ENCODE results near the gene BTF3. TPM values are rescaled to one million over a fixed set of nuclear protein-coding genes. Genes with fewer than 3 reads are reported as not detected.
A peak's percentile ranks its signal among the peaks of the same experiment; 100 is the strongest.
"Not testable (repeated sequence)": the region's sequence is repeated elsewhere in the genome, so short reads cannot be mapped to it uniquely, and the experiment has no call there.

BTF3 gene
- total and polyA plus RNA-seq, 8 donors, result 353 to 1,033 (median 938) TPM

- H3K4me1 ChIP-seq, result peaks cover 0 to 5% of the 10 kb centered on the region in 2 donors
- peak overlapping the region; percentile 15 to 27 for H3K27ac ChIP-seq
- H3K9me3 ChIP-seq, result no peaks in the 10 kb centered on the region
- H3K4me3 ChIP-seq, result no peak overlapping the region
- no peaks in the 10 kb centered on the region for H3K27me3 ChIP-seq
- peaks cover 10 to 50% of the 10 kb centered on the region in 2 donors for H3K36me3 ChIP-seq
- no peak for ATAC-seq
- intact Hi-C loops (cut with DNase I), result no loop called here
- no peak for TF ChIP-seq CTCF (IDR thresholded peaks at IDR 0.05)
- DNase-seq, result no peak
These were observed 8.8 kb downstream of the BTF3 start for GRCh38 chr5:73507062-73507461.

GRCh38 chr5:73508521-73508920, 10.3 kb downstream of the BTF3 start:
- H3K27me3 ChIP-seq; ATAC-seq; H3K4me1 ChIP-seq; H3K9me3 ChIP-seq; H3K4me3 ChIP-seq; H3K27ac ChIP-seq; intact Hi-C loops (cut with DNase I): not testable (repeated sequence)
- H3K36me3 ChIP-seq, result peaks cover 6 to 35% of the 10 kb centered on the region in 2 donors
- DNase-seq, result peak in 1 of 4 donors; percentile 61

GRCh38 chr5:73513996-73514395, 15.8 kb downstream of the BTF3 start:
- H3K4me1 ChIP-seq, result peaks cover 0 to 3% of the 10 kb centered on the region in 2 donors
- intact Hi-C loops (cut with DNase I), result no loop called here
- H3K27me3 ChIP-seq, result no peaks in the 10 kb centered on the region
- no peak for ATAC-seq
- H3K36me3 ChIP-seq, result no peaks in the 10 kb centered on the region
- no peak for DNase-seq
- H3K27ac ChIP-seq, result no peak overlapping the region
- no peaks in the 10 kb centered on the region for H3K9me3 ChIP-seq
- no peak for TF ChIP-seq CTCF (IDR thresholded peaks at IDR 0.05)
- no peak overlapping the region for H3K4me3 ChIP-seq

GRCh38 chr5:73514418-73514817, 16.2 kb downstream of the BTF3 start:
- no peak for ATAC-seq
- H3K4me3 ChIP-seq, result no peak overlapping the region
- TF ChIP-seq CTCF (IDR thresholded peaks at IDR 0.05), result no peak
- H3K27me3 ChIP-seq, result no peaks in the 10 kb centered on the region
- H3K27ac ChIP-seq, result no peak overlapping the region
- no peak for DNase-seq
- no peaks in the 10 kb centered on the region for H3K9me3 ChIP-seq
- H3K4me1 ChIP-seq, result peaks cover 0 to 3% of the 10 kb centered on the region in 2 donors
- no peaks in the 10 kb centered on the region for H3K36me3 ChIP-seq
- intact Hi-C loops (cut with DNase I), result no loop called here

GRCh38 chr5:73515232-73515631, 17.0 kb downstream of the BTF3 start:
- H3K27ac ChIP-seq, result peak overlapping the region; percentile 36 to 67

More at GRCh38 chr5:73515232-73515631, 17.0 kb downstream of the BTF3 start:
- H3K27me3 ChIP-seq, result no peaks in the 10 kb centered on the region
- TF ChIP-seq CTCF (IDR thresholded peaks at IDR 0.05), result no peak
- no peaks in the 10 kb centered on the region for H3K36me3 ChIP-seq
- H3K9me3 ChIP-seq, result no peaks in the 10 kb centered on the region
- intact Hi-C loops (cut with DNase I), result no loop called here
- peaks cover 0 to 3% of the 10 kb centered on the region in 2 donors for H3K4me1 ChIP-seq
- no peak overlapping the region for H3K4me3 ChIP-seq
- peak; percentile 65 for ATAC-seq
- DNase-seq, result peak in 1 of 4 donors; percentile 63
